T-helper 2 cell (primary cell): ENCODE data around the gene MAPK8IP1.

Source experiments
- DNase-seq, 5 experiments: peaks; one replicate each; pipeline versions ENCODE4 v3.0.0 to v3.0.0-alpha.2; 2012 to 2022

MAPK8IP1 gene

GRCh38 chr11:45947885-45948284 lies 62.4 kb downstream of the MAPK8IP1 start:
- DNase-seq, result no peak

- no peak for DNase-seq
Observed at GRCh38 chr11:45948356-45948755, 62.9 kb downstream of the MAPK8IP1 start.

- no peak for DNase-seq
Observed at GRCh38 chr11:45949992-45950407, 64.5 kb downstream of the MAPK8IP1 start.
